ENCODE results near the gene RASSF5. TPM values are rescaled to one million over a fixed set of nuclear protein-coding genes. Genes with fewer than 3 reads are reported as not detected.

The RASSF5 gene
- total RNA-seq, 1 donor from 2014 or later = 1.2 TPM

DNA sequence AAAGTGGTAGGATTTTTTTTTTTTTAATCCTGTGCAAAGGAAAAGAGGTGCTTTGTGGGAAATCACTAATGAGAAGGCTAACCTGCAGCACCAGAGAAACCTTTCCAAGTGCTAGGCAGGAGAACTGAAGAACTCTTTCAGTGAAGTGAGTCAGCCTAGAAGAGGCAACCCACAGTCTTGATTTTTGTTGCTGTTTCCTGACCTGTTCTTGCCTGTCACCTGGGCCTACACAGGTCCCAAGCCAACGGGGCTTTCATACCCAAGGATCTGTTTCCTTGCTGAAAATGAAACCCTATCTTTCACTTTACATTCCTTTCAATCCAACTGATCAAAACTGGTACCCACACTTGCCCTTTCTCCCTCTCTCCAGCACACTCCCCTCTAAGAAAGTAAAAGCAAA lies 44.2 kb upstream of the RASSF5 start:
- H3K4me1 Mint-ChIP-seq (ENCODE audit: unreplicated experiment) = peaks cover 45% of the 10 kb centered on the region
- no peak overlapping the region for H3K27ac Mint-ChIP-seq (ENCODE audit: unreplicated experiment)
- peak overlapping the region; percentile 56 for H3K4me3 Mint-ChIP-seq (ENCODE audit: unreplicated experiment)
- no peak for DNase-seq (ENCODE audit: low spot score)
- H3K9me3 Mint-ChIP-seq (ENCODE audit: unreplicated experiment) = no peaks in the 10 kb centered on the region
- H3K27me3 Mint-ChIP-seq (ENCODE audit: unreplicated experiment) = peaks cover 7% of the 10 kb centered on the region
- peaks cover 54% of the 10 kb centered on the region for H3K36me3 Mint-ChIP-seq (ENCODE audit: low read depth, unreplicated experiment)
- TF ChIP-seq, protein P1, sequence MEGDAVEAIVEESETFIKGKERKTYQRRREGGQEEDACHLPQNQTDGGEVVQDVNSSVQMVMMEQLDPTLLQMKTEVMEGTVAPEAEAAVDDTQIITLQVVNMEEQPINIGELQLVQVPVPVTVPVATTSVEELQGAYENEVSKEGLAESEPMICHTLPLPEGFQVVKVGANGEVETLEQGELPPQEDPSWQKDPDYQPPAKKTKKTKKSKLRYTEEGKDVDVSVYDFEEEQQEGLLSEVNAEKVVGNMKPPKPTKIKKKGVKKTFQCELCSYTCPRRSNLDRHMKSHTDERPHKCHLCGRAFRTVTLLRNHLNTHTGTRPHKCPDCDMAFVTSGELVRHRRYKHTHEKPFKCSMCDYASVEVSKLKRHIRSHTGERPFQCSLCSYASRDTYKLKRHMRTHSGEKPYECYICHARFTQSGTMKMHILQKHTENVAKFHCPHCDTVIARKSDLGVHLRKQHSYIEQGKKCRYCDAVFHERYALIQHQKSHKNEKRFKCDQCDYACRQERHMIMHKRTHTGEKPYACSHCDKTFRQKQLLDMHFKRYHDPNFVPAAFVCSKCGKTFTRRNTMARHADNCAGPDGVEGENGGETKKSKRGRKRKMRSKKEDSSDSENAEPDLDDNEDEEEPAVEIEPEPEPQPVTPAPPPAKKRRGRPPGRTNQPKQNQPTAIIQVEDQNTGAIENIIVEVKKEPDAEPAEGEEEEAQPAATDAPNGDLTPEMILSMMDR (IDR thresholded peaks at IDR 0.05; ENCODE audit: unreplicated experiment) = no peak

DNA sequence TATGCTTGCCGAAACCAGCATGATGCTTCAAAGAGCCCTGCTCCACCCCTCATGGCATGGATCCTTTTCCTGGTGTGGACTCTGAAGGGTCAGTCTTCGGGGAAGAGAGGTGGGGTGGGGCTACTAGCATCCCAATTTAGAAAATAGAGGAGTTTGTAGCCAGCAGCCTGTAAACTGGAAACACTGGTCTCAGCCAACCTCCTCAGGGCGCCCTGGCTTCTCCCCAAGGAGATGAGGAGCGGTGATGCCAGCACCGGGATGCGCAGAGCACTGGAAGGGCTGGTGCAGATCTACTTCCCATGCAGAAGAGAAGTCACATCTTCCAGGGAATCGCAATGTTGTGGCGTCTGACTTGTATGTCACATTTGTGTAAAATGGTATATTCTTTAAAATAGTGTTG lies 43.4 kb upstream of the RASSF5 start:
- DNase-seq (ENCODE audit: low spot score) = no peak
- TF ChIP-seq, protein P1 (IDR thresholded peaks at IDR 0.05; ENCODE audit: unreplicated experiment) = no peak
- no peaks in the 10 kb centered on the region for H3K9me3 Mint-ChIP-seq (ENCODE audit: unreplicated experiment)
- H3K27ac Mint-ChIP-seq (ENCODE audit: unreplicated experiment) = no peak overlapping the region
- peaks cover 51% of the 10 kb centered on the region for H3K4me1 Mint-ChIP-seq (ENCODE audit: unreplicated experiment)
- H3K36me3 Mint-ChIP-seq (ENCODE audit: low read depth, unreplicated experiment) = peaks cover 47% of the 10 kb centered on the region
- H3K27me3 Mint-ChIP-seq (ENCODE audit: unreplicated experiment) = peaks cover 7% of the 10 kb centered on the region
- H3K4me3 Mint-ChIP-seq (ENCODE audit: unreplicated experiment) = no peak overlapping the region

DNA sequence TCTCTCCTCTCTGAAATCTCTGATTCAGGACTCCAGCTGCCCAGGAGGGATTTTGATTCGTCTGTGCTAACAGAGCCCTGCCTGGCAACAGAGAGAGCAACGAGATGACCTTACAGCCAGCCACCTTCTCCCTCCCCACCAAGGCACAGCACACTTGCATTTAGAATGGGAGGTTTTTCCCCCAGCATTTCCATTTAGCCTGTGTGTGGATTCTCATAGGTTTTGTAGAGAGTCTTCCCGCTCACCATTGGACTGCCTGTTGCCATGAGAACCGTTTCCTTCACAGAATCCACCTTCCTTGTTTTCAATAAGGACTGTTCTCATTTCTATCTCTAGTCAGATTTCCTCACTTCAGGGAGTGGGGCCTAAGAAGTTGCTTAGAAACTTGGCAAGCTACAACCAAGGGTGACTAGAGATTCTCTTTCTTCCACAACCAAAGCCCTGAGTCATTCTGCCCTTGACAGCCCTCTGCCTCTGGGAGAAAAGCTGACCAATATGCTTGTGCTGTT lies 42.8 kb upstream of the RASSF5 start:
- TF ChIP-seq, protein P1 (IDR thresholded peaks at IDR 0.05; ENCODE audit: unreplicated experiment) = no peak
- DNase-seq (ENCODE audit: low spot score) = no peak
- Mint-ChIP-seq H3K9me3 (ENCODE audit: unreplicated experiment) (no peaks in the 10 kb centered on the region), H3K27me3 (ENCODE audit: unreplicated experiment) (peaks cover 7% of the 10 kb centered on the region), H3K27ac (ENCODE audit: unreplicated experiment) (no peak overlapping the region), H3K4me3 (ENCODE audit: unreplicated experiment) (peak overlapping the region; percentile 18), H3K4me1 (ENCODE audit: unreplicated experiment) (peaks cover 53% of the 10 kb centered on the region), H3K36me3 (ENCODE audit: low read depth, unreplicated experiment) (peaks cover 41% of the 10 kb centered on the region)

DNA sequence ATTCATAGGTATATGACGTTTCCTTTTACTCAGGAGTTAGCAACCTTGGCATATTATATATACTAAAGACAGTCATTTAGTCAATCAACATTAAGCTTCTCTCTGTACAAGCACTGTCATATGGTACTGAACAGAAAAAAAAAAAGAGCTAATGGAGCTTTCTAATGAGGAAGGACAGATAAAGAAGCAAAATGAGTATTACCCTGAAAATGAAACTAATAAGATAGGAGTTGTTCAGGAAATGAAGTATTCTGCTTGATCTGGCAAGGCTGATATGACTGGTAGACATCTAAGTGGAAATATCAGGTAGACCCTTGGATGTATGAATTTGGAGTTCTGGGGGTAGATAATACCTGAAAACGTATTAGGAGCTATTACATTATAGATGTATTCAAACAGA lies 41.4 kb upstream of the RASSF5 start:
- H3K4me1 Mint-ChIP-seq (ENCODE audit: unreplicated experiment) = peaks cover 47% of the 10 kb centered on the region
- TF ChIP-seq, protein P1 (IDR thresholded peaks at IDR 0.05; ENCODE audit: unreplicated experiment) = no peak
- peaks cover 10% of the 10 kb centered on the region for H3K27me3 Mint-ChIP-seq (ENCODE audit: unreplicated experiment)
- H3K9me3 Mint-ChIP-seq (ENCODE audit: unreplicated experiment) = no peaks in the 10 kb centered on the region
- peaks cover 29% of the 10 kb centered on the region for H3K36me3 Mint-ChIP-seq (ENCODE audit: low read depth, unreplicated experiment)
- DNase-seq (ENCODE audit: low spot score) = no peak
- no peak overlapping the region for H3K27ac Mint-ChIP-seq (ENCODE audit: unreplicated experiment)
- H3K4me3 Mint-ChIP-seq (ENCODE audit: unreplicated experiment) = no peak overlapping the region

DNA sequence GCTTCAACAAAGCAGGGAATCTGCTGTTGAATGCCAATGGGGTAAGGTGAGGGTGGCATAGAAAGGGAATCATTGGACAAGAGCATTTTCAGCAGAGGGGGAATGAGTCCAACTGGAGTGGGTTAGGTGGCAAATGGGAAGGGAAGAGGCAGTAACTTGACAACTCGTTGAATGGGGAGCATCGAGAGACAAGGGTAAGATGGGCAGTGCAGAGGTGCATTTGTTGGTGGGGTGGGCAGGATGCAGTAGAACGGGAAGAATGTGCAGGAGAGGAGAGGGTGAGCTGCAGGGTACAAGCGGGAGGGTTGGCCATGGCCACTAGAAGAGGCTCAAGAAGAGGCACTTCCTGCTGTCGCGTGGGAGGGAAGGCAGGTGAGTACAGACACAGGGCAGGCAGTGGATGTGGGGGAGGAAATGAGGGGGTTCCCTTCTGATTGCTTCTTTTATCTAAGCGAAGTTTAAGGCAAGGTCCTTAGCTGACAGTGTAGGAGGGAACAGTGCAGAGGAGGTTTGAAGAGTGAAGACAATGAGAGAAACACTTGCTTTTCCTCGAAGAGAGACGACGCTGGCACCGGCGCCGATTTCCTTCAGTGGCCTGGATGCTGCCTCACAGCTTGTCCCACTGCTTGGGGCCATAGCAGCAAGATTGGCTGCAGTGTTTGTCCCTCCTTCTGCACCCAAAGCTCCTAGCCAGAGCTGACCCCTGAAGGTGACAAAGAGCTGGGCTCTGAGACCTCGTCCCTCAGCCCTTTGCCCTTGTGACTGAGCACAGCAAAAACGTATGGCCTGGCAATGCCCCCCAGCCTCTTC lies 40.3 kb upstream of the RASSF5 start:
- Mint-ChIP-seq H3K4me1 (ENCODE audit: unreplicated experiment) (peaks cover 44% of the 10 kb centered on the region), H3K27me3 (ENCODE audit: unreplicated experiment) (peaks cover 12% of the 10 kb centered on the region), H3K4me3 (ENCODE audit: unreplicated experiment) (no peak overlapping the region), H3K9me3 (ENCODE audit: unreplicated experiment) (no peaks in the 10 kb centered on the region), H3K27ac (ENCODE audit: unreplicated experiment) (peak overlapping the region; percentile 67), H3K36me3 (ENCODE audit: low read depth, unreplicated experiment) (peaks cover 20% of the 10 kb centered on the region)
- TF ChIP-seq, protein P1 (IDR thresholded peaks at IDR 0.05; ENCODE audit: unreplicated experiment) = no peak
- DNase-seq (ENCODE audit: low spot score) = no peak
